HEK293 (cell line): ENCODE measurements around the gene MXRA8.

ENCODE experiments used
- CTCF ChIA-PET: fragments of 350-600 bp; formaldehyde crosslinking; extraction: SDS; loops from one replicate; lab custom pipeline; 2021; ENCODE audit warnings: antibody characterized with exemption; lab: Yijun Ruan, JAX
- POLR2A ChIA-PET: fragments of 300-600 bp; formaldehyde crosslinking; extraction: SDS; loops from one replicate; lab custom pipeline; 2020; ENCODE audit warnings: antibody characterized with exemption, inconsistent platforms; lab: Yijun Ruan, JAX
- H3K27ac ChIP-seq: fragments of 200-500 bp; sonication (Bioruptor generic); 2 replicates; pipeline ENCODE4 v1.5.1; 2014; ENCODE audit warnings: low read depth, low read length, control low read depth, inconsistent platforms; ENCODE audit errors: extremely low read depth
- H3K36me3 ChIP-seq, 2 experiments: fragments of 200-500 bp in 1 of 2; sonication (Bioruptor generic) in 1 of 2; 1 replicate in 1 of 2; 2 replicates in 1 of 2; pipeline ENCODE4 v1.5.1; 2014 to 2017; ENCODE audit warnings: inconsistent platforms in 2 of 2, low read length in 2 of 2; ENCODE audit not compliant: control insufficient read depth in 2 of 2, insufficient read depth in 1 of 2
- H3K4me1 ChIP-seq: fragments of 200-500 bp; sonication (Bioruptor generic); 2 replicates; pipeline ENCODE4 v1.5.1; 2014; ENCODE audit warnings: mild to moderate bottlenecking, low read length, inconsistent platforms; ENCODE audit not compliant: control insufficient read depth, insufficient read depth
- H3K4me3 ChIP-seq: 2 replicates; pipeline ENCODE4 v1.5.1; 2011; ENCODE audit warnings: low read depth, mild to moderate bottlenecking, control low read depth, low read length, moderate library complexity
- H3K9me3 ChIP-seq: fragments of 200-500 bp; sonication (Bioruptor generic); 2 replicates; pipeline ENCODE4 v1.5.1; 2014; ENCODE audit warnings: low read depth, low read length, inconsistent platforms; ENCODE audit not compliant: control insufficient read depth, insufficient read depth
- BCL11A ChIP-seq: fragments of 450-650 bp; formaldehyde crosslinking; IDR thresholded peaks from 2 replicates; pipeline ENCODE4 v1.5.1; 2016; ENCODE audit warnings: low read depth, missing biosample characterization, missing genetic modification characterization
- BCL11B ChIP-seq: fragments of 450-650 bp; formaldehyde crosslinking; IDR thresholded peaks from 2 replicates; pipeline ENCODE4 v1.5.1; 2016; ENCODE audit warnings: low read depth, missing biosample characterization, missing genetic modification characterization
- GLI4 ChIP-seq: fragments of 450-650 bp; formaldehyde crosslinking; IDR thresholded peaks from 2 replicates; pipeline ENCODE4 v1.5.1; 2016; ENCODE audit warnings: missing biosample characterization, missing genetic modification characterization
- GLIS1 ChIP-seq: fragments of 450-650 bp; formaldehyde crosslinking; IDR thresholded peaks from 2 replicates; pipeline ENCODE4 v1.5.1; 2016; ENCODE audit warnings: missing biosample characterization, missing genetic modification characterization
- GLIS2 ChIP-seq: fragments of 450-650 bp; formaldehyde crosslinking; IDR thresholded peaks from 2 replicates; pipeline ENCODE4 v1.5.1; 2016; ENCODE audit warnings: missing biosample characterization, missing genetic modification characterization
- KLF16 ChIP-seq: fragments of 450-650 bp; formaldehyde crosslinking; IDR thresholded peaks from 2 replicates; pipeline ENCODE4 v1.5.1; 2017; ENCODE audit warnings: missing biosample characterization, missing genetic modification characterization
- KLF8 ChIP-seq: fragments of 450-650 bp; formaldehyde crosslinking; IDR thresholded peaks from 2 replicates; pipeline ENCODE4 v1.5.1; 2016; ENCODE audit warnings: missing biosample characterization, missing genetic modification characterization
- KLF9 ChIP-seq: fragments of 450-650 bp; formaldehyde crosslinking; IDR thresholded peaks from 2 replicates; pipeline ENCODE4 v1.5.1; 2016; ENCODE audit warnings: missing biosample characterization, missing genetic modification characterization, low read depth
- PRDM6 ChIP-seq: fragments of 450-650 bp; formaldehyde crosslinking; IDR thresholded peaks from 2 replicates; pipeline ENCODE4 v1.5.1; 2017; ENCODE audit warnings: missing biosample characterization, missing genetic modification characterization
- SP2 ChIP-seq: fragments of 450-650 bp; formaldehyde crosslinking; IDR thresholded peaks from 2 replicates; pipeline ENCODE4 v1.5.1; 2016; ENCODE audit warnings: missing biosample characterization, missing genetic modification characterization
- TRIM28 ChIP-seq: IDR thresholded peaks from 2 replicates; pipeline ENCODE4 v1.6.1; 2011; ENCODE audit warnings: low read length, control low read depth, borderline replicate concordance
- WT1 ChIP-seq: fragments of 450-650 bp; formaldehyde crosslinking; IDR thresholded peaks from 2 replicates; pipeline ENCODE4 v1.5.1; 2016; ENCODE audit warnings: missing biosample characterization, missing genetic modification characterization
- ZBTB48 ChIP-seq: fragments of 450-650 bp; formaldehyde crosslinking; IDR thresholded peaks from 2 replicates; pipeline ENCODE4 v1.5.1; 2016; ENCODE audit warnings: missing biosample characterization, missing genetic modification characterization
- ZEB2 ChIP-seq: fragments of 450-650 bp; formaldehyde crosslinking; IDR thresholded peaks from 2 replicates; pipeline ENCODE4 v1.5.1; 2016; ENCODE audit warnings: missing biosample characterization, missing genetic modification characterization
- ZFP69B ChIP-seq: fragments of 450-650 bp; formaldehyde crosslinking; IDR thresholded peaks from 2 replicates; pipeline ENCODE4 v1.5.1; 2016; ENCODE audit warnings: missing biosample characterization, missing genetic modification characterization
- ZIC2 ChIP-seq: fragments of 450-650 bp; formaldehyde crosslinking; IDR thresholded peaks from 2 replicates; pipeline ENCODE4 v1.5.1; 2016; ENCODE audit warnings: missing biosample characterization, missing genetic modification characterization
- ZNF112 ChIP-seq: fragments of 450-650 bp; formaldehyde crosslinking; IDR thresholded peaks from 2 replicates; pipeline ENCODE4 v1.5.0; 2017; ENCODE audit warnings: missing biosample characterization, missing genetic modification characterization
- ZNF19 ChIP-seq: fragments of 450-650 bp; formaldehyde crosslinking; IDR thresholded peaks from 2 replicates; pipeline ENCODE4; 2016; ENCODE audit warnings: missing biosample characterization, missing genetic modification characterization, low read depth
- ZNF248 ChIP-seq: fragments of 450-650 bp; formaldehyde crosslinking; IDR thresholded peaks from 2 replicates; pipeline ENCODE4 v1.5.1; 2017; ENCODE audit warnings: missing biosample characterization, missing genetic modification characterization
- ZNF341 ChIP-seq: fragments of 450-650 bp; formaldehyde crosslinking; IDR thresholded peaks from 2 replicates; pipeline ENCODE4; 2016; ENCODE audit warnings: low read depth, missing biosample characterization, missing genetic modification characterization
- ZNF501 ChIP-seq: fragments of 450-650 bp; formaldehyde crosslinking; IDR thresholded peaks from 2 replicates; pipeline ENCODE4 v1.5.1; 2016; ENCODE audit warnings: missing biosample characterization, missing genetic modification characterization
- ZNF529 ChIP-seq: fragments of 450-650 bp; formaldehyde crosslinking; IDR thresholded peaks from 2 replicates; pipeline ENCODE4 v1.5.1; 2017; ENCODE audit warnings: missing genetic modification characterization, missing biosample characterization; ENCODE audit not compliant: insufficient replicate concordance
- ZNF629 ChIP-seq: fragments of 450-650 bp; formaldehyde crosslinking; IDR thresholded peaks from 2 replicates; pipeline ENCODE4 v1.5.1; 2017; ENCODE audit warnings: missing biosample characterization, missing genetic modification characterization
- ZNF701 ChIP-seq: fragments of 450-650 bp; formaldehyde crosslinking; IDR thresholded peaks from 2 replicates; pipeline ENCODE4 v1.5.1; 2016; ENCODE audit warnings: missing biosample characterization, missing genetic modification characterization
- ZNF837 ChIP-seq: fragments of 450-650 bp; formaldehyde crosslinking; IDR thresholded peaks from 2 replicates; pipeline ENCODE4 v1.5.1; 2016; ENCODE audit warnings: missing biosample characterization, missing genetic modification characterization
- ZSCAN30 ChIP-seq: fragments of 450-650 bp; IDR thresholded peaks from 2 replicates; pipeline ENCODE4 v1.5.1; 2018; ENCODE audit warnings: missing biosample characterization, mild to moderate bottlenecking, missing genetic modification characterization, moderate library complexity
- TF ChIP-seq, protein P1 (sequence below): fragments of 450-650 bp; formaldehyde crosslinking; IDR thresholded peaks from 2 replicates; pipeline ENCODE4 v1.5.1; 2016; ENCODE audit warnings: missing biosample characterization, missing genetic modification characterization
- TF ChIP-seq, protein P2 (sequence below): fragments of 450-650 bp; formaldehyde crosslinking; conservative IDR thresholded peaks from 2 replicates; pipeline ENCODE4 v1.5.1; 2016; ENCODE audit warnings: low read depth, missing biosample characterization, missing genetic modification characterization
- TF ChIP-seq, protein P3 (sequence below): fragments of 450-650 bp; formaldehyde crosslinking; IDR thresholded peaks from 2 replicates; pipeline ENCODE4 v1.5.1; 2016; ENCODE audit warnings: missing biosample characterization, missing genetic modification characterization

The MXRA8 gene

DNA sequence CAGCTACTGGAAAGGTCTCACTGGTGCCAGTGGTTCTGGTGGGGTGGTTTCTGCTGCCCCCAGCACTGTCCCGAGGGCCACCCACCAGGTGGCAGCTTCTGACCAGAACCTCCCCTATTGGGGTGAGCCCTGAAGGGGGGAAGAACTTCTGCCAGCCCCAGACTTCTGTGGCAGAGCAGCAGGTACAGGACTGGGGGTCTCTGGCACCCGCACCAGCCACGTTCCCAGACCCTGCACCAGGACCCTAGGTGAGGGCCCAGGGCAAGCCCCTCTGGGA, 48.3 kb downstream of the MXRA8 start (continued):
- TF ChIP-seq GLIS2 (tag by site-specific recombination): peak; percentile 80
- no peak for TF ChIP-seq ZNF19 (tag by site-specific recombination)
- no peak for TF ChIP-seq ZNF248 (tag by site-specific recombination)

- ChIA-PET POLR2A (interaction anchor here (1.1 to 1.5 kb wide), 6 partner anchors 9 to 65 kb away, joined by 3 to 5 read pairs (median 3); partner anchors contain the start of genes AURKAIP1 and TAS1R3), CTCF (interaction anchor here (0.8 to 1.0 kb wide), 3 partner anchors 17 to 93 kb away, joined by 3 read pairs; no protein-coding TSS in a partner anchor)
- Histone ChIP-seq H3K27ac (peak overlapping the region; percentile 96), H3K36me3 (peaks cover 0 to 57% of the 10 kb centered on the region in 2 experiments; a peak in 1 of 3 replicates), H3K4me3 (peak overlapping the region; percentile 81), H3K4me1 (peaks cover 18% of the 10 kb centered on the region), H3K9me3 (no peaks in the 10 kb centered on the region)
- TF ChIP-seq ZNF112 (tag by site-specific recombination) (no peak), PRDM6 (tag by site-specific recombination) (no peak), ZNF701 (no peak), GLIS1 (tag by site-specific recombination) (peak; percentile 81), ZSCAN30 (tag by site-specific recombination) (no peak), GLI4 (no peak), BCL11B (tag by site-specific recombination) (peak; percentile 47; the same call in 1 of the 2 replicates), ZNF629 (tag by site-specific recombination) (peak; percentile 11; the same call in 1 of the 2 replicates), TRIM28 (no peak), ZIC2 (tag by site-specific recombination) (peak; percentile 71), ZEB2 (tag by site-specific recombination) (peak; percentile 78), SP2 (peak; percentile 25; the same call in 1 of the 2 replicates), WT1 (peak; percentile 36; the same call in 1 of the 2 replicates), ZNF837 (tag by site-specific recombination) (peak; percentile 75; the same call in 1 of the 2 replicates), ZNF529 (tag by site-specific recombination) (no peak), KLF16 (peak; percentile 68), ZNF501 (tag by site-specific recombination) (peak; percentile 60), ZFP69B (tag by site-specific recombination) (peak; percentile 19; the same call in 1 of the 2 replicates), ZNF341 (tag by site-specific recombination) (peak; percentile 53), ZBTB48 (tag by site-specific recombination) (peak; percentile 76), KLF9 (tag by site-specific recombination) (peak; percentile 88), BCL11A (tag by site-specific recombination) (peak; percentile 71), KLF8 (tag by site-specific recombination) (peak; percentile 87)
- TF ChIP-seq, protein P1, sequence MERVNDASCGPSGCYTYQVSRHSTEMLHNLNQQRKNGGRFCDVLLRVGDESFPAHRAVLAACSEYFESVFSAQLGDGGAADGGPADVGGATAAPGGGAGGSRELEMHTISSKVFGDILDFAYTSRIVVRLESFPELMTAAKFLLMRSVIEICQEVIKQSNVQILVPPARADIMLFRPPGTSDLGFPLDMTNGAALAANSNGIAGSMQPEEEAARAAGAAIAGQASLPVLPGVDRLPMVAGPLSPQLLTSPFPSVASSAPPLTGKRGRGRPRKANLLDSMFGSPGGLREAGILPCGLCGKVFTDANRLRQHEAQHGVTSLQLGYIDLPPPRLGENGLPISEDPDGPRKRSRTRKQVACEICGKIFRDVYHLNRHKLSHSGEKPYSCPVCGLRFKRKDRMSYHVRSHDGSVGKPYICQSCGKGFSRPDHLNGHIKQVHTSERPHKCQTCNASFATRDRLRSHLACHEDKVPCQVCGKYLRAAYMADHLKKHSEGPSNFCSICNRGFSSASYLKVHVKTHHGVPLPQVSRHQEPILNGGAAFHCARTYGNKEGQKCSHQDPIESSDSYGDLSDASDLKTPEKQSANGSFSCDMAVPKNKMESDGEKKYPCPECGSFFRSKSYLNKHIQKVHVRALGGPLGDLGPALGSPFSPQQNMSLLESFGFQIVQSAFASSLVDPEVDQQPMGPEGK (tag by site-specific recombination): peak; percentile 89
- TF ChIP-seq, protein P2, sequence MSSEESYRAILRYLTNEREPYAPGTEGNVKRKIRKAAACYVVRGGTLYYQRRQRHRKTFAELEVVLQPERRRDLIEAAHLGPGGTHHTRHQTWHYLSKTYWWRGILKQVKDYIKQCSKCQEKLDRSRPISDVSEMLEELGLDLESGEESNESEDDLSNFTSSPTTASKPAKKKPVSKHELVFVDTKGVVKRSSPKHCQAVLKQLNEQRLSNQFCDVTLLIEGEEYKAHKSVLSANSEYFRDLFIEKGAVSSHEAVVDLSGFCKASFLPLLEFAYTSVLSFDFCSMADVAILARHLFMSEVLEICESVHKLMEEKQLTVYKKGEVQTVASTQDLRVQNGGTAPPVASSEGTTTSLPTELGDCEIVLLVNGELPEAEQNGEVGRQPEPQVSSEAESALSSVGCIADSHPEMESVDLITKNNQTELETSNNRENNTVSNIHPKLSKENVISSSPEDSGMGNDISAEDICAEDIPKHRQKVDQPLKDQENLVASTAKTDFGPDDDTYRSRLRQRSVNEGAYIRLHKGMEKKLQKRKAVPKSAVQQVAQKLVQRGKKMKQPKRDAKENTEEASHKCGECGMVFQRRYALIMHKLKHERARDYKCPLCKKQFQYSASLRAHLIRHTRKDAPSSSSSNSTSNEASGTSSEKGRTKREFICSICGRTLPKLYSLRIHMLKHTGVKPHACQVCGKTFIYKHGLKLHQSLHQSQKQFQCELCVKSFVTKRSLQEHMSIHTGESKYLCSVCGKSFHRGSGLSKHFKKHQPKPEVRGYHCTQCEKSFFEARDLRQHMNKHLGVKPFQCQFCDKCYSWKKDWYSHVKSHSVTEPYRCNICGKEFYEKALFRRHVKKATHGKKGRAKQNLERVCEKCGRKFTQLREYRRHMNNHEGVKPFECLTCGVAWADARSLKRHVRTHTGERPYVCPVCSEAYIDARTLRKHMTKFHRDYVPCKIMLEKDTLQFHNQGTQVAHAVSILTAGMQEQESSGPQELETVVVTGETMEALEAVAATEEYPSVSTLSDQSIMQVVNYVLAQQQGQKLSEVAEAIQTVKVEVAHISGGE (tag by site-specific recombination): peak; percentile 91
- TF ChIP-seq, protein P3, sequence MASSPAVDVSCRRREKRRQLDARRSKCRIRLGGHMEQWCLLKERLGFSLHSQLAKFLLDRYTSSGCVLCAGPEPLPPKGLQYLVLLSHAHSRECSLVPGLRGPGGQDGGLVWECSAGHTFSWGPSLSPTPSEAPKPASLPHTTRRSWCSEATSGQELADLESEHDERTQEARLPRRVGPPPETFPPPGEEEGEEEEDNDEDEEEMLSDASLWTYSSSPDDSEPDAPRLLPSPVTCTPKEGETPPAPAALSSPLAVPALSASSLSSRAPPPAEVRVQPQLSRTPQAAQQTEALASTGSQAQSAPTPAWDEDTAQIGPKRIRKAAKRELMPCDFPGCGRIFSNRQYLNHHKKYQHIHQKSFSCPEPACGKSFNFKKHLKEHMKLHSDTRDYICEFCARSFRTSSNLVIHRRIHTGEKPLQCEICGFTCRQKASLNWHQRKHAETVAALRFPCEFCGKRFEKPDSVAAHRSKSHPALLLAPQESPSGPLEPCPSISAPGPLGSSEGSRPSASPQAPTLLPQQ (tag by site-specific recombination): 0 out of 2 replicates have a peak, but pooled peaks have one; percentile 31
These were observed 48.9 kb downstream of the MXRA8 start for GRCh38 chr1:1309251-1310108.
